ENCODE results near the gene HIKESHI.

The HIKESHI gene

GRCh38 chr11:86360775-86361395 is 58.8 kb downstream of the HIKESHI start:
- Histone ChIP-seq H3K27me3 (no peaks in the 10 kb centered on the region), H3K9ac (no peak overlapping the region), H3K36me3 (no peaks in the 10 kb centered on the region), H3K4me1 (no peaks in the 10 kb centered on the region), H3K4me2 (no peak overlapping the region), H4K20me1 (no peaks in the 10 kb centered on the region), H3K27ac (no peak overlapping the region), H3K9me3 (replicated peaks in 1 of 11) (peaks cover 0 to 14% (median 8%) of the 10 kb centered on the region in 11 experiments; a peak in 8 of 22 replicates), H3K4me3 (no peak overlapping the region)
- TF ChIP-seq Cebpa-rat (IDR thresholded peaks at IDR 0.05), result no peak

- H3K27me3 ChIP-seq, result no peaks in the 10 kb centered on the region
- H3K9me3 ChIP-seq (replicated peaks in 1 of 11), result peaks cover 0 to 14% (median 8%) of the 10 kb centered on the region in 11 experiments; a peak in 8 of 22 replicates
- H3K4me1 ChIP-seq, result no peaks in the 10 kb centered on the region
- H3K4me2 ChIP-seq, result no peak overlapping the region
- no peak overlapping the region for H3K4me3 ChIP-seq
- no peak overlapping the region for H3K9ac ChIP-seq
- TF ChIP-seq Cebpa-rat (IDR thresholded peaks at IDR 0.05), result no peak
- H4K20me1 ChIP-seq, result no peaks in the 10 kb centered on the region
- no peak overlapping the region for H3K27ac ChIP-seq
- no peaks in the 10 kb centered on the region for H3K36me3 ChIP-seq
Observed at GRCh38 chr11:86363424-86363823, 61.4 kb downstream of the HIKESHI start.

- Histone ChIP-seq H3K27me3 (no peaks in the 10 kb centered on the region), H3K9me3 (replicated peaks in 1 of 11) (peaks cover 0 to 23% (median 8%) of the 10 kb centered on the region in 11 experiments; a peak in 11 of 22 replicates), H3K4me3 (no peak overlapping the region), H3K4me1 (peaks cover 0 to 10% (median 0%) of the 10 kb centered on the region in 10 experiments; a peak in 8 of 20 replicates), H3K4me2 (no peak overlapping the region), H3K36me3 (no peaks in the 10 kb centered on the region), H3K27ac (no peak overlapping the region), H3K9ac (no peak overlapping the region), H4K20me1 (no peaks in the 10 kb centered on the region)
- TF ChIP-seq Cebpa-rat (IDR thresholded peaks at IDR 0.05), result no peak
Observed at GRCh38 chr11:86365546-86365945, 63.5 kb downstream of the HIKESHI start.

GRCh38 chr11:86369668-86370067 is 67.6 kb downstream of the HIKESHI start:
- no peaks in the 10 kb centered on the region for H4K20me1 ChIP-seq

GRCh38 chr11:86370171-86370570 is 68.1 kb downstream of the HIKESHI start:
- Histone ChIP-seq H4K20me1 (no peaks in the 10 kb centered on the region), H3K4me1 (peaks cover 0 to 23% (median 4%) of the 10 kb centered on the region in 10 experiments; a peak in 10 of 20 replicates), H3K4me2 (peak overlapping the region in 4 of 11 experiments; percentile 18 to 60 (median 38); a peak in 6 of 22 replicates), H3K4me3 (no peak overlapping the region), H3K36me3 (no peaks in the 10 kb centered on the region), H3K27me3 (no peaks in the 10 kb centered on the region), H3K27ac (peak overlapping the region in 1 of 11 experiments; percentile 39; a peak in 1 of 22 replicates), H3K9me3 (replicated peaks in 1 of 11) (peaks cover 0 to 40% (median 12%) of the 10 kb centered on the region in 11 experiments; a peak in 18 of 22 replicates), H3K9ac (no peak overlapping the region)
- no peak for TF ChIP-seq Cebpa-rat (IDR thresholded peaks at IDR 0.05)

More at GRCh38 chr11:86369668-86370067, 67.6 kb downstream of the HIKESHI start:
- H3K4me1 ChIP-seq, result peaks cover 0 to 23% (median 4%) of the 10 kb centered on the region in 10 experiments; a peak in 10 of 20 replicates
- TF ChIP-seq Cebpa-rat (IDR thresholded peaks at IDR 0.05), result peak in 5 of 11 experiments; percentile 27 to 58 (median 48); a peak in 3 of 22 replicates
- H3K36me3 ChIP-seq, result no peaks in the 10 kb centered on the region
- H3K4me2 ChIP-seq, result peak overlapping the region in 1 of 11 experiments; percentile 30; a peak in 1 of 22 replicates
- no peaks in the 10 kb centered on the region for H3K27me3 ChIP-seq
- H3K9me3 ChIP-seq (replicated peaks in 1 of 11), result peaks cover 0 to 35% (median 10%) of the 10 kb centered on the region in 11 experiments; a peak in 14 of 22 replicates
- no peak overlapping the region for H3K27ac ChIP-seq
- no peak overlapping the region for H3K4me3 ChIP-seq
- H3K9ac ChIP-seq, result no peak overlapping the region

GRCh38 chr11:86370922-86371594 is 69.0 kb downstream of the HIKESHI start:
- Histone ChIP-seq H3K36me3 (no peaks in the 10 kb centered on the region), H3K4me3 (no peak overlapping the region), H3K27ac (peak overlapping the region in 3 of 11 experiments; percentile 5 to 39 (median 20); a peak in 5 of 22 replicates), H3K4me2 (peak overlapping the region in 6 of 11 experiments; percentile 11 to 60 (median 38); a peak in 11 of 22 replicates), H3K9ac (no peak overlapping the region), H3K27me3 (no peaks in the 10 kb centered on the region), H4K20me1 (no peaks in the 10 kb centered on the region), H3K9me3 (replicated peaks in 1 of 11) (peaks cover under 1 to 49% (median 18%) of the 10 kb centered on the region in 11 experiments; a peak in 21 of 22 replicates), H3K4me1 (peaks cover 0 to 23% (median 4%) of the 10 kb centered on the region in 10 experiments; a peak in 10 of 20 replicates)
- TF ChIP-seq Cebpa-rat (IDR thresholded peaks at IDR 0.05), result 0 out of 22 replicates have a peak, but pooled peaks of 1 of the 11 experiments have one; percentile 16

DNA sequence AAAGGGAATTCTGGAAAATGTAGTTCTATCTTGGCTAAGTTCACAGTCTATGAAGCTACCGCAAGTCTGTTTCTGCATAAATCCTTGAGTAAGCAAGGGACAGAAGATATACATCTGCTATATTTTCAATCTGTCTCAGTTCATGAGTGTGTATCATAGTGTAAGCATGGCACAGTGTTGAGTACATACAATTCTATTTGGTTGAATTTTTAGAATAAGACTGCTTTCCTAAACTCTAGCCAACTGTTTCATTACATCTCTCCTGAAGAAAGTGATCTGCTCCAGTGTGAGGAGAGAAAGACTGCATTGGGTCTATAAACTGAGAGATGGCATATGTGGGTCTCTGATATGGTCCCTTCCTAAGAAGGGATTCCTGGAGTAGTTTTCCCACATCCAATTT is 70.0 kb downstream of the HIKESHI start:
- Histone ChIP-seq H3K4me3 (no peak overlapping the region), H3K9ac (no peak overlapping the region), H3K4me1 (peaks cover 0 to 23% (median 4%) of the 10 kb centered on the region in 10 experiments; a peak in 10 of 20 replicates), H3K4me2 (no peak overlapping the region), H3K27ac (no peak overlapping the region), H3K9me3 (replicated peaks in 1 of 11) (peaks cover 11 to 58% (median 28%) of the 10 kb centered on the region in 11 experiments; a peak in 21 of 22 replicates), H3K36me3 (no peaks in the 10 kb centered on the region), H3K27me3 (no peaks in the 10 kb centered on the region), H4K20me1 (no peaks in the 10 kb centered on the region)
- TF ChIP-seq Cebpa-rat (IDR thresholded peaks at IDR 0.05), result no peak

DNA sequence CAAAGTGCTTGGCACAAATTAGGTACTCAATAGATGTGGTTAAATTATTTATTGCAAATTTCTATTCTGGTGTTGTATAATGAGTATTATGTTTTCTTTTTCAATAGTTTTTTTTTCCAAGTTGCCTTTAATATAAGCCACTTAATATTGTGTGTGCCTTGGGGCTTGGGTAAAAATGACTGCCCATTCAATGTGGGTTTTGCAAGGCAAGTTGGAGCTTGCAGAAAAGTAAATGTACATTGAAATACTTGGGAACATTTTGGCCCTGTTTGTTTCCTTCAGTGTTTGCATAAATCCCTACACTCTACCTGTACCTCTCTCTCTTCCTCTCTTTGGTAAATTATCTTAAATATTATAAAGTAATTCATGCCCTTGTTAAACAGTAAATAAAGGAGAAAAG is 70.5 kb downstream of the HIKESHI start:
- no peak for TF ChIP-seq Cebpa-rat (IDR thresholded peaks at IDR 0.05)
- H3K9ac ChIP-seq, result no peak overlapping the region
- H3K4me3 ChIP-seq, result no peak overlapping the region
- H3K27ac ChIP-seq, result no peak overlapping the region
- H3K4me1 ChIP-seq, result peaks cover 0 to 23% (median 4%) of the 10 kb centered on the region in 10 experiments; a peak in 10 of 20 replicates
- no peaks in the 10 kb centered on the region for H4K20me1 ChIP-seq
- H3K9me3 ChIP-seq (replicated peaks in 1 of 11), result peaks cover 11 to 61% (median 29%) of the 10 kb centered on the region in 11 experiments; a peak in 21 of 22 replicates
- no peaks in the 10 kb centered on the region for H3K36me3 ChIP-seq
- no peaks in the 10 kb centered on the region for H3K27me3 ChIP-seq
- no peak overlapping the region for H3K4me2 ChIP-seq

- no peaks in the 10 kb centered on the region for H3K27me3 ChIP-seq
- no peaks in the 10 kb centered on the region for H4K20me1 ChIP-seq
- H3K9ac ChIP-seq, result no peak overlapping the region
- no peak overlapping the region for H3K4me3 ChIP-seq
- TF ChIP-seq Cebpa-rat (IDR thresholded peaks at IDR 0.05), result no peak
- H3K4me2 ChIP-seq, result no peak overlapping the region
- peaks cover 11 to 61% (median 29%) of the 10 kb centered on the region in 11 experiments; a peak in 21 of 22 replicates for H3K9me3 ChIP-seq (replicated peaks in 1 of 11)
- H3K4me1 ChIP-seq, result peaks cover 0 to 23% (median 4%) of the 10 kb centered on the region in 10 experiments; a peak in 10 of 20 replicates
- no peak overlapping the region for H3K27ac ChIP-seq
- H3K36me3 ChIP-seq, result no peaks in the 10 kb centered on the region
Observed at GRCh38 chr11:86374069-86374468, 72.0 kb downstream of the HIKESHI start.

Data from BLaER1 treated with 17β-estradiol and CSF1 and Interleukin-3, amounts not matched to agents 10 nM and 100 nM (cell line).